H9 (cell line): ENCODE data around the gene GABRB1. TPM values are rescaled to one million over a fixed set of nuclear protein-coding genes. Genes with fewer than 3 reads are reported as not detected.

Experiments used
- DNase-seq: peaks from one replicate; pipeline ENCODE4 v3.0.0-alpha.2; 2017
- H2AFZ ChIP-seq: one replicate; pipeline ENCODE4 v1.6.1; 2013; ENCODE audit warnings: mild to moderate bottlenecking, low read length, control low read depth, moderate library complexity
- H2AK5ac ChIP-seq: 2 replicates; pipeline ENCODE4 v1.6.1; 2013; ENCODE audit warnings: low read length, control low read depth, mixed read lengths; ENCODE audit not compliant: insufficient read length
- H2BK120ac ChIP-seq: one replicate; pipeline ENCODE4 v1.6.1; 2013; ENCODE audit warnings: low read depth, mild to moderate bottlenecking, low read length, control low read depth, inconsistent platforms; ENCODE audit not compliant: poor library complexity, severe bottlenecking
- H2BK12ac ChIP-seq: 2 replicates; pipeline ENCODE4 v1.6.1; 2013; ENCODE audit warnings: low read length, control low read depth, mixed read lengths, low read depth; ENCODE audit not compliant: insufficient read length
- H2BK15ac ChIP-seq: 2 replicates; pipeline ENCODE4 v1.6.1; 2013; ENCODE audit warnings: low read depth, low read length, control low read depth
- H2BK20ac ChIP-seq: one replicate; pipeline ENCODE4 v1.6.1; 2013; ENCODE audit warnings: low read depth, mild to moderate bottlenecking, low read length, control low read depth, inconsistent platforms; ENCODE audit not compliant: poor library complexity, severe bottlenecking
- H2BK5ac ChIP-seq: 2 replicates; pipeline ENCODE4 v1.6.1; 2013; ENCODE audit warnings: low read length, control low read depth, mixed read lengths; ENCODE audit not compliant: insufficient read length
- H3K14ac ChIP-seq: 2 replicates; pipeline ENCODE4 v1.6.1; 2013; ENCODE audit warnings: low read length, control low read depth; ENCODE audit not compliant: insufficient read depth
- H3K18ac ChIP-seq: 2 replicates; pipeline ENCODE4 v1.6.1; 2013; ENCODE audit warnings: low read depth, mild to moderate bottlenecking, mixed read lengths, low read length, control low read depth; ENCODE audit not compliant: insufficient read length
- H3K23ac ChIP-seq: 2 replicates; pipeline ENCODE4 v1.6.1; 2013; ENCODE audit warnings: low read length, control low read depth, mixed read lengths, low read depth; ENCODE audit not compliant: insufficient read length
- H3K23me2 ChIP-seq: 2 replicates; pipeline ENCODE4 v1.6.1; 2013; ENCODE audit warnings: low read depth, mild to moderate bottlenecking, mixed read lengths, low read length, control low read depth; ENCODE audit not compliant: insufficient read length, poor library complexity, severe bottlenecking
- H3K27ac ChIP-seq: 2 replicates; pipeline ENCODE4 v1.5.1; 2013; ENCODE audit warnings: low read length, control low read depth, mixed read lengths, low read depth; ENCODE audit not compliant: insufficient read length
- H3K27me3 ChIP-seq: 2 replicates; pipeline ENCODE4 v1.6.1; 2013; ENCODE audit warnings: low read length, control low read depth, inconsistent platforms; ENCODE audit not compliant: insufficient read depth
- H3K4ac ChIP-seq: 2 replicates; pipeline ENCODE4 v1.6.1; 2013; ENCODE audit warnings: low read depth, mild to moderate bottlenecking, control low read depth, inconsistent platforms, low read length, moderate library complexity
- H3K4me1 ChIP-seq: 2 replicates; pipeline ENCODE4 v1.6.1; 2013; ENCODE audit warnings: low read length, control low read depth, inconsistent platforms; ENCODE audit not compliant: insufficient read depth
- H3K4me2 ChIP-seq: 2 replicates; pipeline ENCODE4 v1.6.1; 2013; ENCODE audit warnings: low read length, control low read depth, mixed read lengths; ENCODE audit not compliant: insufficient read length, insufficient read depth
- H3K56ac ChIP-seq: 2 replicates; pipeline ENCODE4 v1.6.1; 2013; ENCODE audit warnings: low read depth, mild to moderate bottlenecking, mixed read lengths, low read length, control low read depth; ENCODE audit not compliant: insufficient read length
- H3K79me1 ChIP-seq: 2 replicates; pipeline ENCODE4 v1.6.1; 2013; ENCODE audit warnings: low read depth, mild to moderate bottlenecking, moderate library complexity, low read length, control low read depth, inconsistent platforms; ENCODE audit not compliant: insufficient read depth, poor library complexity, severe bottlenecking
- H3K79me2 ChIP-seq: 2 replicates; pipeline ENCODE4 v1.6.1; 2013; ENCODE audit warnings: low read length, control low read depth, inconsistent platforms; ENCODE audit not compliant: insufficient read depth
- H3K9ac ChIP-seq: 2 replicates; pipeline ENCODE4 v1.6.1; 2013; ENCODE audit warnings: low read length, control low read depth, mixed read lengths; ENCODE audit not compliant: insufficient read length; ENCODE audit errors: extremely low read depth
- H3K9me3 ChIP-seq: one replicate; pipeline ENCODE4 v1.6.1; 2013; ENCODE audit warnings: low read depth, low read length, inconsistent platforms; ENCODE audit not compliant: control insufficient read depth
- H3T11ph ChIP-seq: one replicate; pipeline ENCODE4 v1.6.1; 2013; ENCODE audit warnings: mild to moderate bottlenecking, low read length, control low read depth, inconsistent platforms
- H4K20me1 ChIP-seq: one replicate; pipeline ENCODE4 v1.6.1; 2013; ENCODE audit not compliant: control insufficient read depth, insufficient read length, insufficient read depth
- H4K5ac ChIP-seq: 2 replicates; pipeline ENCODE4 v1.6.1; 2013; ENCODE audit warnings: low read depth, mild to moderate bottlenecking, mixed read lengths, low read length, control low read depth; ENCODE audit not compliant: insufficient read length
- H4K8ac ChIP-seq: replicated peaks from 2 replicates; pipeline ENCODE4 v1.6.1; 2013; ENCODE audit warnings: low read length, control low read depth, mixed read lengths, low read depth; ENCODE audit not compliant: insufficient read length
- H4K91ac ChIP-seq: 2 replicates; pipeline ENCODE4 v1.6.1; 2013; ENCODE audit warnings: low read depth, mild to moderate bottlenecking, moderate library complexity, mixed read lengths, low read length, control low read depth; ENCODE audit not compliant: insufficient read length
- H3K27ac Mint-ChIP-seq, 3 experiments: 2 replicates in 2 of 3; 3 replicates in 1 of 3; pipeline ENCODE4 v1.8.0; 2020 to 2021; ENCODE audit warnings: mixed read lengths in 3 of 3, mild to moderate bottlenecking in 1 of 3, moderate library complexity in 1 of 3
- H3K27me3 Mint-ChIP-seq: 2 replicates; pipeline ENCODE4 v1.8.0; 2021; ENCODE audit warnings: low read depth, mild to moderate bottlenecking, moderate library complexity, mixed read lengths
- H3K36me3 Mint-ChIP-seq, 3 experiments: 2 replicates in 2 of 3; 3 replicates in 1 of 3; pipeline ENCODE4 v1.8.0; 2020 to 2021; ENCODE audit warnings: low read depth in 3 of 3, mixed read lengths in 3 of 3; ENCODE audit not compliant: insufficient read depth in 1 of 3
- H3K4me1 Mint-ChIP-seq, 2 experiments: 2 replicates each; pipeline ENCODE4 v1.8.0; 2020; ENCODE audit warnings: mixed read lengths in 2 of 2
- H3K4me3 Mint-ChIP-seq, 2 experiments: 2 replicates in 1 of 2; 3 replicates in 1 of 2; pipeline ENCODE4 v1.8.0; 2020 to 2021; ENCODE audit warnings: mild to moderate bottlenecking in 2 of 2, mixed read lengths in 2 of 2, moderate library complexity in 1 of 2
- H3K9me3 Mint-ChIP-seq, 2 experiments: 2 replicates in 1 of 2; 3 replicates in 1 of 2; pipeline ENCODE4 v1.8.0; 2020; ENCODE audit warnings: mild to moderate bottlenecking in 2 of 2, mixed read lengths in 2 of 2, moderate library complexity in 1 of 2
- CTCF ChIP-seq: fragments of 200-600 bp; sonication (generic); conservative IDR thresholded peaks from 3 replicates; pipeline ENCODE4 v1.8.0; 2021; ENCODE audit warnings: antibody characterized with exemption, mild to moderate bottlenecking
- WGBS: extraction: QIAGEN DNeasy Blood & Tissue Kit; methylation state at CpG from one replicate; pipeline ENCODE4 v1.1.7; 2013; ENCODE audit warnings: missing lambda C conversion rate, low lambda C conversion rate, mixed read lengths; ENCODE audit not compliant: insufficient read length; ENCODE audit errors: extremely low coverage; 5-methylcytosine and 5-hydroxymethylcytosine counted together
- total RNA-seq: library from RNA; stranded (reverse); gene quantifications from 2 replicates; pipeline ENCODE4 v1.2.1, GENCODE V29; 2021

GABRB1 gene
- total RNA-seq, 1 experiment from 2014 or later: 0.39 TPM

- no peak for TF ChIP-seq CTCF
- H3K27ac ChIP-seq: no peak overlapping the region
- Mint-ChIP-seq H3K27me3 (no peaks in the 10 kb centered on the region), H3K36me3 (no peaks in the 10 kb centered on the region), H3K9me3 (no peaks in the 10 kb centered on the region), H3K4me3 (no peak overlapping the region), H3K27ac (no peak overlapping the region), H3K4me1 (peaks cover 13 to 15% of the 10 kb centered on the region in 2 experiments)
- no peaks in the 10 kb centered on the region for H4K20me1 ChIP-seq
- H2BK20ac ChIP-seq: no peak overlapping the region
- H2BK15ac ChIP-seq: no peak overlapping the region
- H2BK12ac ChIP-seq: no peak overlapping the region
- no peak overlapping the region for H3K23ac ChIP-seq
- H3K79me2 ChIP-seq: no peaks in the 10 kb centered on the region
- H4K5ac ChIP-seq: no peak overlapping the region
- no peak overlapping the region for H3K18ac ChIP-seq
- no peaks in the 10 kb centered on the region for H3K79me1 ChIP-seq
- H4K91ac ChIP-seq: no peak overlapping the region
- no peak overlapping the region for H3K14ac ChIP-seq
- no peak overlapping the region for H2BK120ac ChIP-seq
- H3K23me2 ChIP-seq: no peaks in the 10 kb centered on the region
- H4K8ac ChIP-seq: no peak overlapping the region
- H2AK5ac ChIP-seq: no peak overlapping the region
- no peak overlapping the region for H2AFZ ChIP-seq
- H3K9ac ChIP-seq: no peak overlapping the region
- H2BK5ac ChIP-seq: no peak overlapping the region
- H3K27me3 ChIP-seq: no peaks in the 10 kb centered on the region
- no peak overlapping the region for H3K4ac ChIP-seq
- no peak overlapping the region for H3K56ac ChIP-seq
- no peaks in the 10 kb centered on the region for H3K9me3 ChIP-seq
- no CpG with 5 or more reads among the region's 3 CpGs for WGBS
- no peak overlapping the region for H3K4me2 ChIP-seq
- no peaks in the 10 kb centered on the region; the same call in 1 of the 2 replicates for H3K4me1 ChIP-seq
- no peak overlapping the region for H3T11ph ChIP-seq
- DNase-seq: no peak
Observed at GRCh38 chr4:47210828-47211227, 179.5 kb downstream of the GABRB1 start.
